ENCODE measurements around the gene FOXP2.
"Not testable (repeated sequence)": the region's sequence is repeated elsewhere in the genome, so short reads cannot be mapped to it uniquely, and the experiment has no call there.

Gene FOXP2

DNA sequence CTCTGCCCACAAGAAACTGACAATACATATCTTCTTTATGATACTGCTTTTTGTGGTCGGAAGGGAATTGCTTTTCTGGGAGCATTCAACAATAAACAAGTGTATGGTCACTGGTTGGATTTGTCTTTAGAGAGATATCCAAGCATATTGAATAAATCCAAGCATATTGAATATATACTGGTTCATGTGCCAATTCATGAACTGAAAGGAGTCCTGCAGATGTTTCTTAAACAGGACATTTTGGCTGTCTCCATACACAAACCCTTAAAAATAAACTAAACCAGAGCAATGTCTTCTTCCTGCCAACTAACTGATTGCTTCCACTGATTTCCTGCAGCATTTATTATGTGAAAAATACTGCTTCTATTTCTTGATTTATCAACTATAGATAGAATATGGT is 173.9 kb downstream of the FOXP2 start:
- no peak overlapping the region for H3K4me3 ChIP-seq (ENCODE audit: low read depth, low read length)
- TF ChIP-seq, protein P1, sequence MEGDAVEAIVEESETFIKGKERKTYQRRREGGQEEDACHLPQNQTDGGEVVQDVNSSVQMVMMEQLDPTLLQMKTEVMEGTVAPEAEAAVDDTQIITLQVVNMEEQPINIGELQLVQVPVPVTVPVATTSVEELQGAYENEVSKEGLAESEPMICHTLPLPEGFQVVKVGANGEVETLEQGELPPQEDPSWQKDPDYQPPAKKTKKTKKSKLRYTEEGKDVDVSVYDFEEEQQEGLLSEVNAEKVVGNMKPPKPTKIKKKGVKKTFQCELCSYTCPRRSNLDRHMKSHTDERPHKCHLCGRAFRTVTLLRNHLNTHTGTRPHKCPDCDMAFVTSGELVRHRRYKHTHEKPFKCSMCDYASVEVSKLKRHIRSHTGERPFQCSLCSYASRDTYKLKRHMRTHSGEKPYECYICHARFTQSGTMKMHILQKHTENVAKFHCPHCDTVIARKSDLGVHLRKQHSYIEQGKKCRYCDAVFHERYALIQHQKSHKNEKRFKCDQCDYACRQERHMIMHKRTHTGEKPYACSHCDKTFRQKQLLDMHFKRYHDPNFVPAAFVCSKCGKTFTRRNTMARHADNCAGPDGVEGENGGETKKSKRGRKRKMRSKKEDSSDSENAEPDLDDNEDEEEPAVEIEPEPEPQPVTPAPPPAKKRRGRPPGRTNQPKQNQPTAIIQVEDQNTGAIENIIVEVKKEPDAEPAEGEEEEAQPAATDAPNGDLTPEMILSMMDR (conservative IDR thresholded peaks at IDR 0.05; ENCODE audit: low read depth, low read length), result no peak
- no peak for DNase-seq (ENCODE audit: low read depth)

DNA sequence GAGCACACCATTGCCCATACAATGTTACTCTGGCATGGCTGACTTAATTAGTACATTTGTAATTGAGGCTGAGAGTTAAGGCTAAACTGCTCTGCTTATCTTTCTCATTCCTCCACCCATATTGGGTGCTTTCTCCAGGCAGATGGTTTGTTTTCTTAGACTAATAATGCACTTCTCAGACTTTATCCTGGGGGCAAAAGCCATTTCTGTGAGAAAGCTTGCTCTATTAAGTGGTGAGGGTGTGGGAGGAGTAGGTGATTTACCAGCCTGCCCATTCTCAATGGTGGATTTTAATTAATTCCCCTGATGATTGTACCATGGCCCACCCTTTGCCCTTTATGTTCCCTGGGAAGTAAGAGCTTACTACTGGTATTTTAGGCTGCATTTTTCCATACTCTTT is 174.8 kb downstream of the FOXP2 start:
- no peak for DNase-seq (ENCODE audit: low read depth)
- H3K4me3 ChIP-seq (ENCODE audit: low read depth, low read length), result no peak overlapping the region
- TF ChIP-seq, protein P1 (conservative IDR thresholded peaks at IDR 0.05; ENCODE audit: low read depth, low read length), result no peak

DNA sequence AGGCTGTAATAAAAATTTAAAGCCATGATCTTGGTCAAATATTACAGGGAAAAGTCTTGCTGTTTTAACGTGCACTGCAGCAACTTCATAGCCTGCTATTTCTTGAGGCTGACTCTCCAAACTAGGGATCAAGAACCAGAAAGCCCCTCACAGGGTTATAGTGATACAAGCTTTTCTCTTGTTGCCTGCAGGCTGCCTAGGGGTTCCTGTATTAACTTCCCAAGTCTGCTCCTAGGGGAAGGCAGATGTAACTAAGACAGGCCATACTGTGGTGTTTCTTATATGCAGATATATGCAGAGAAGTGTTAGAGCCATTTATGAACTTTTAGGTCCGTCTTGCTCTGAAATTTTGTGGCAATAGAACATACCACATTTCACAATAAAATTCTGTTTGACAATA is 175.7 kb downstream of the FOXP2 start:
- no peak for DNase-seq (ENCODE audit: low read depth)
- TF ChIP-seq, protein P1 (conservative IDR thresholded peaks at IDR 0.05; ENCODE audit: low read depth, low read length), result no peak
- no peak overlapping the region for H3K4me3 ChIP-seq (ENCODE audit: low read depth, low read length)

DNA sequence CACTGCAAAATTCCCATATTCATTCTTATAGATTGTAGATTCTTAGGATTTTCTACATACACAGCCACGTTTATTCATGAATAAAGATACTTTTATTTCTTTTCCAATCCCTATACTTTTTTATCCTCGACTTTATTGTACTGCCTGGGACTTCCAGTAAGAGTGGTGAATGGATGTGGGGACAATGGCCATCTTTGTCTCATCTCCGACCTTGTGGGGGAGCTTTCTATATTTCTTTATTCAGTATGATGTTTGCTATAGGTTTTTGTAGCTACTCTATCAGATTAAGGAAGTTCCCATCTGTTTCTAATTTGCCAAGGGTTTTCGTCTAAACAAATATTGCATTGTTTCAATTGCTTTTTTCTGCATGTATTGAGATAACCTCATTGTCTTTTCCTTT is 184.3 kb downstream of the FOXP2 start:
- TF ChIP-seq, protein P1 (conservative IDR thresholded peaks at IDR 0.05; ENCODE audit: low read depth, low read length), result no peak
- no peak for DNase-seq (ENCODE audit: low read depth)
- no peak overlapping the region for H3K4me3 ChIP-seq (ENCODE audit: low read depth, low read length)

DNA sequence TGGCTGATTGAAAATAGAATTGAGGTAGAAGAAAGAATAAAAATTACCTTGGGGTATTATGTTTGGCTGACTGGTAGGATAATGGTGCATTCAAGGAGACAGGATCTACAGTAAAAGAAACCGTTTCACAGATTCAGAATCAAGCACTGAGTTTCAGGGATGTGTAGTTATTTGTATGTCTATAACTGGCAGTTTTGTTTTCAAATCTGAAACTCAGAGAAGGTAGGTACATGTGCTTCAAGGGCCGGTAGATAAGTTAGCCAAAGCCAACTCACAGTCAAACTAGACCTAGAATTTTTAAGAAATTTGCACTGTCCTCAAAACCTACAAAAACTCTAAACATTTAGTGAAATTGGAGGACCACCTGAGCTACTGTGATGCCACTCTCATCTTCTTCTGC is 191.5 kb downstream of the FOXP2 start:
- TF ChIP-seq, protein P1 (conservative IDR thresholded peaks at IDR 0.05; ENCODE audit: low read depth, low read length), result no peak
- DNase-seq (ENCODE audit: low read depth), result no peak
- H3K4me3 ChIP-seq (ENCODE audit: low read depth, low read length), result no peak overlapping the region

DNA sequence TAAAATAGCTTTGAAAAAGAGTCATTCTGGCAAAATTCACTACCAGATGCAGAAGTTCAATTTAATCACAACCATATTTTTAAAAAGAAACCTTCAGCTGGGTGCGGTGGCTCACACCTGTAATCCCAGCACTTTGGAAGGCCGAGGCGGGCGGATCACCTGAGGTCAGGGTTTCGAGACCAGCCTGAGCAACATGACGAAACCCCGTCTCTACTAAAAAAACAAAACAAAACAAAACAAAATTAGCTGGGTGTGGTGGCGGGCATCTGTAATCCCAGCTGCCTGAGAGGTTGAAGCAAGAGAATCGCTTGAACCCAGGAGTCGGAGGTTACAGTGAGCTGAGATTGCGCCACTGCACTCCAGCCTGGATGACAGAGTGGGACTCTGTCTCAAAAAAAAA is 194.2 kb downstream of the FOXP2 start:
- not testable (repeated sequence) for DNase-seq (ENCODE audit: low read depth); H3K4me3 ChIP-seq (ENCODE audit: low read depth, low read length)

DNA sequence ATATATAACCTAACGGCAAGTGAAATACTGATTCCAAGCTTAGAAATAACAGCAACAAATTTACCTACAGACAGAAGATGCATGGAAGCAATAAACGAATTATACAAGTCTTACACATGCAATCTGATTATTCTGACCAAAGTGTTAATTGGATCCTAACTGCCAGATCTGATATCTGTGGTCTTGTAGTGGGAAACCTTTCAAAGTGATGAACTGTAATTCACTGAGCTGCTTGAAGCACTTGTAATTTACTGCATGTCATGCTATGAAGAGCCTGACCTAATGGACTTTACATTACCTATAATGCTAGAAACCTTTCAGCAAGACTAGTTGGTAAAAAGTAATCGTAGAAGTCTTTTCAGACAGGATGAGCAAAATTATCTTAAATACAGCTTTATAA is 205.6 kb downstream of the FOXP2 start:
- H3K4me3 ChIP-seq (ENCODE audit: low read depth, low read length), result no peak overlapping the region
- DNase-seq (ENCODE audit: low read depth), result no peak
- TF ChIP-seq, protein P1 (conservative IDR thresholded peaks at IDR 0.05; ENCODE audit: low read depth, low read length), result no peak

DNA sequence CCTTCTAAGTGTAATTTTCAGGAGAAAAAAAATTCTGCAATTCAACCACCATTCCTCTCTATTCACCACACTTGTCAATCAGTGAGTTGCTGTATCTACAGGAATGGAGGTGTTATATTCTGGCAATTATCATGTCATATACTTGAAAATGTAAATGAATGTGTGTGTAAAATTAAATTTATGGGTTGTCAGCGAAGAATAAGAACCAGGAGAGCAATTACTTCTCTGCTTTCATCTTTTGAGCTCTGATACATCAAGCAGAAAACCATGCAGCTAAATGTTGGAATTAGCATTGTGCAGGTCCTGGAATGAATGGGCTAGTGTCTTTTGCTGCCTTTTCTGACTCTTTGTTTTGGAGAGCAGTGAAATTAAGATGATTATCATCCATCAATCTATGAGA is 207.6 kb downstream of the FOXP2 start:
- TF ChIP-seq, protein P1 (conservative IDR thresholded peaks at IDR 0.05; ENCODE audit: low read depth, low read length), result no peak
- no peak for DNase-seq (ENCODE audit: low read depth)
- no peak overlapping the region for H3K4me3 ChIP-seq (ENCODE audit: low read depth, low read length)
